HG02759 (cell line): ENCODE results near the gene GRM8.

ENCODE experiments used
- ATAC-seq: cut with Tn5 transposase; IDR thresholded peaks from one replicate; pipeline ENCODE4 v1.9.1; 2021; ENCODE audit warnings: mild to moderate bottlenecking, moderate library complexity; ENCODE audit not compliant: unreplicated experiment

Gene GRM8

GRCh38 chr7:127039541-127039940, 213.2 kb downstream of the GRM8 start:
- no peak for ATAC-seq

GRCh38 chr7:127035203-127035849, 217.4 kb downstream of the GRM8 start:
- ATAC-seq: no peak

GRCh38 chr7:127034186-127034806, 218.4 kb downstream of the GRM8 start:
- ATAC-seq: no peak

GRCh38 chr7:127029823-127030222, 222.9 kb downstream of the GRM8 start:
- no peak for ATAC-seq

- ATAC-seq: no peak
Observed at GRCh38 chr7:127021857-127022256, 230.9 kb downstream of the GRM8 start.

GRCh38 chr7:127021019-127021738, 231.6 kb downstream of the GRM8 start:
- no peak for ATAC-seq

GRCh38 chr7:127018889-127019288, 233.9 kb downstream of the GRM8 start:
- no peak for ATAC-seq

GRCh38 chr7:127017196-127017595, 235.5 kb downstream of the GRM8 start:
- no peak for ATAC-seq

GRCh38 chr7:127000725-127001124, 252.0 kb downstream of the GRM8 start:
- ATAC-seq: no peak

- no peak for ATAC-seq
Observed at GRCh38 chr7:126996659-126997058, 256.1 kb downstream of the GRM8 start.

- ATAC-seq: no peak
Observed at GRCh38 chr7:126993626-126994213, 259.0 kb downstream of the GRM8 start.

- ATAC-seq: no peak
Observed at GRCh38 chr7:126988022-126988421, 264.7 kb downstream of the GRM8 start.

- no peak for ATAC-seq
Observed at GRCh38 chr7:126979722-126980121, 273.0 kb downstream of the GRM8 start.

- ATAC-seq: no peak
Observed at GRCh38 chr7:126978865-126979264, 273.9 kb downstream of the GRM8 start.

- ATAC-seq: no peak
Observed at GRCh38 chr7:126973066-126973465, 279.7 kb downstream of the GRM8 start.

- no peak for ATAC-seq
Observed at GRCh38 chr7:126972571-126972970, 280.2 kb downstream of the GRM8 start.

GRCh38 chr7:126959649-126960048, 293.1 kb downstream of the GRM8 start:
- ATAC-seq: no peak

GRCh38 chr7:126958367-126958766, 294.4 kb downstream of the GRM8 start:
- no peak for ATAC-seq

- no peak for ATAC-seq
Observed at GRCh38 chr7:126957443-126957842, 295.3 kb downstream of the GRM8 start.

- ATAC-seq: no peak
Observed at GRCh38 chr7:126953461-126953860, 299.3 kb downstream of the GRM8 start.

- peak; percentile 88 for ATAC-seq
Observed at GRCh38 chr7:126948664-126949063, 304.1 kb downstream of the GRM8 start.
